Suprapubic skin (tissue), 4 donors: ENCODE measurements around the gene BATF. TPM values are rescaled to one million over a fixed set of nuclear protein-coding genes. Genes with fewer than 3 reads are reported as not detected.

ENCODE experiments used
- DNase-seq, 2 donors: peaks; one replicate each; pipeline ENCODE4 v3.0.0-alpha.2; 2019; ENCODE audit warnings: low spot score in 2 of 2
- H3K27ac ChIP-seq: fragments of 200-600 bp; sonication (generic); one replicate; pipeline ENCODE4 v1.5.1; 2019
- H3K27me3 ChIP-seq: fragments of 200-600 bp; sonication (generic); one replicate; pipeline ENCODE4 v1.5.1; 2019
- H3K36me3 ChIP-seq: fragments of 200-600 bp; sonication (generic); one replicate; pipeline ENCODE4 v1.5.1; 2019
- H3K4me1 ChIP-seq: fragments of 200-600 bp; sonication (generic); one replicate; pipeline ENCODE4 v1.5.1; 2019
- H3K4me3 ChIP-seq: fragments of 200-600 bp; sonication (generic); one replicate; pipeline ENCODE4 v1.5.1; 2019; ENCODE audit warnings: mild to moderate bottlenecking
- H3K9me3 ChIP-seq: fragments of 200-600 bp; sonication (generic); one replicate; pipeline ENCODE4 v1.5.1; 2019
- EP300 ChIP-seq: sonication (generic); formaldehyde crosslinking; IDR thresholded peaks from one replicate; pipeline ENCODE4 v1.6.1; 2017; ENCODE audit warnings: antibody characterized with exemption
- POLR2A ChIP-seq, 2 donors: fragments of 450-650 bp; IDR thresholded peaks; one replicate each; pipeline ENCODE4 v1.6.1; 2017; ENCODE audit warnings: antibody characterized with exemption in 2 of 2, mild to moderate bottlenecking in 2 of 2, moderate library complexity in 2 of 2
- POLR2AphosphoS5 ChIP-seq, 3 donors: sonication (generic); formaldehyde crosslinking; IDR thresholded peaks; one replicate each; pipeline ENCODE4 v1.6.1; 2017; ENCODE audit warnings: antibody characterized with exemption in 3 of 3
- WGBS: methylation state at CpG from one replicate; pipeline ENCODE4 v1.1.5; 2018; 5-methylcytosine and 5-hydroxymethylcytosine counted together
- total RNA-seq, 4 donors: library from RNA; depleted of rRNA; stranded (reverse); fragments of >200 nt; gene quantifications; one replicate each; pipeline ENCODE4 v1.1.0, GENCODE V29; 2016
- TF ChIP-seq, protein P1 (sequence below), 2 donors: fragments of 200-600 bp in 1 of 2; fragments of 450-650 bp in 1 of 2; sonication (generic) in 1 of 2; IDR thresholded peaks; one replicate each; pipeline ENCODE4 v1.5.1; 2016 to 2019; ENCODE audit warnings: antibody characterized with exemption in 2 of 2, mild to moderate bottlenecking in 1 of 2, moderate library complexity in 1 of 2

BATF gene
- total RNA-seq, 4 donors from 2014 or later, result 1.1 to 4.2 (median 1.1) TPM; not detected in 1

DNA sequence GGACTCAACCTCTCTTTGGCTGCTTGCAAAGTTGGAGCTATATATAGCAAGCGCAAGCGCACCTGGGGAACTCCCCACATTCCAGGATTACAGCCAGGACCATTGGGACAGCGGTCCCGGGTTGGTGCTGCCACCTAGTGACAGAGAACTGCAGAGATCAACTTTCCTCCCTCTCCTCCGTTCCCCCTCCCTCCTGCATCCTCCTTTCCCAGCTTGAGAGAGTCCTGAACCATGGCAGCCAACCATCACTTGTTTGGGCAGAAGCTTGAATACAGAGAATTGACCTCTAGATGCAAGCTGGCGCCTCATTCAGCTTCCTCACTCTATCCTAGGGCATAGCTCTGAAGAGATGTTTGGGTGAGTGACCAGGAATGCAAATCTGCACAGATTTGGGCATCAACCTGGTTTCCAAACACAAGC is 38.8 kb downstream of the BATF start:
- no peak overlapping the region for H3K27ac ChIP-seq
- 0% methylated on average over 6 of the region's 6 CpGs for WGBS
- no peak for TF ChIP-seq EP300
- TF ChIP-seq POLR2A (IDR thresholded peaks at IDR 0.05), result no peak
- TF ChIP-seq POLR2AphosphoS5 (IDR thresholded peaks at IDR 0.05), result no peak
- TF ChIP-seq, protein P1, sequence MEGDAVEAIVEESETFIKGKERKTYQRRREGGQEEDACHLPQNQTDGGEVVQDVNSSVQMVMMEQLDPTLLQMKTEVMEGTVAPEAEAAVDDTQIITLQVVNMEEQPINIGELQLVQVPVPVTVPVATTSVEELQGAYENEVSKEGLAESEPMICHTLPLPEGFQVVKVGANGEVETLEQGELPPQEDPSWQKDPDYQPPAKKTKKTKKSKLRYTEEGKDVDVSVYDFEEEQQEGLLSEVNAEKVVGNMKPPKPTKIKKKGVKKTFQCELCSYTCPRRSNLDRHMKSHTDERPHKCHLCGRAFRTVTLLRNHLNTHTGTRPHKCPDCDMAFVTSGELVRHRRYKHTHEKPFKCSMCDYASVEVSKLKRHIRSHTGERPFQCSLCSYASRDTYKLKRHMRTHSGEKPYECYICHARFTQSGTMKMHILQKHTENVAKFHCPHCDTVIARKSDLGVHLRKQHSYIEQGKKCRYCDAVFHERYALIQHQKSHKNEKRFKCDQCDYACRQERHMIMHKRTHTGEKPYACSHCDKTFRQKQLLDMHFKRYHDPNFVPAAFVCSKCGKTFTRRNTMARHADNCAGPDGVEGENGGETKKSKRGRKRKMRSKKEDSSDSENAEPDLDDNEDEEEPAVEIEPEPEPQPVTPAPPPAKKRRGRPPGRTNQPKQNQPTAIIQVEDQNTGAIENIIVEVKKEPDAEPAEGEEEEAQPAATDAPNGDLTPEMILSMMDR (IDR thresholded peaks at IDR 0.05), result peak; percentile 60 to 89
- H3K4me3 ChIP-seq, result no peak overlapping the region
- no peaks in the 10 kb centered on the region for H3K36me3 ChIP-seq
- peaks cover 17% of the 10 kb centered on the region for H3K4me1 ChIP-seq
- H3K27me3 ChIP-seq, result peaks cover 3% of the 10 kb centered on the region
- no peaks in the 10 kb centered on the region for H3K9me3 ChIP-seq
- DNase-seq, result peak in 1 of 2 donors; percentile 82

DNA sequence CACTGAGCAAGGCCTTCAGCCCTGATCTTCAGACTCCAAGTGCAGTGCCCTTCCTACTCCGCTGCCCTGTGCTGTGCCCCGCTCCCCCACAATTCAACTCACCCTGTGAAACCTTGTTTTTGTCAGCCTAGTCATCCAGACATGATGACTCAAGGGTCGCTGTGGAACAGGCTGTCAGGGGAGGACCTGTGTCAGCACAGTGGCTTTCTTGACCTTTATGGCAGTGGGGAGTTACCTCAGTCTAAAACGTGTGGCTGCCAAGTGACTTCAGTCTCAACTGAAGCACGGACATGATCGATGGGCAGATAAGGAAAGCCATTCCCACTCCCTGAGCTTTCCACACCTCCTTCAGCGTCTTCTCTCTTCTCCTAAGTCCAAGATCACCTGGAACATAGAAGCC is 39.8 kb downstream of the BATF start:
- Histone ChIP-seq H3K4me1 (peaks cover 17% of the 10 kb centered on the region), H3K36me3 (no peaks in the 10 kb centered on the region), H3K27me3 (peaks cover 3% of the 10 kb centered on the region), H3K27ac (no peak overlapping the region), H3K9me3 (no peaks in the 10 kb centered on the region), H3K4me3 (no peak overlapping the region)
- DNase-seq, result no peak
- TF ChIP-seq EP300 (no peak), POLR2A (IDR thresholded peaks at IDR 0.05) (no peak), POLR2AphosphoS5 (IDR thresholded peaks at IDR 0.05) (no peak)
- TF ChIP-seq, protein P1 (IDR thresholded peaks at IDR 0.05), result no peak
- WGBS, result 59% methylated on average over 7 of the region's 7 CpGs

DNA sequence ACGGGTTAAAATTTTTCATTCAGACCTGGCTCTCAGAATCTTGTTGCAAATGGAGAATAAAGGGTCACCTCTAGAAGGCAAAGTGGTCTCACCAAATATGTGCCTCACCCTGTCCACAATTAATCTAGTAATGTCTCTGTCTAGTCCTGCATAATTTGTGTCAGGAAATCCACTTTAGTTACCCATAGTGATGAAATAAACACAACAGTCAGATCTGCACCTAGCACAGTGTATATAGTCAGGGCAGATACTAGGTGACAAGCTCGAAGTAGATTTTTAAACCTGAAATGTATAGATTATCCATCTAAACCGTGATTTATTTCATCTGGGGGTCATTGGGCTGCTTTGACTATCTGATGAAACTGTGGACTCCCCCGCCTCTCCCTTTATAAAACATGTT is 40.2 kb downstream of the BATF start:
- TF ChIP-seq EP300 (no peak), POLR2AphosphoS5 (IDR thresholded peaks at IDR 0.05) (no peak), POLR2A (IDR thresholded peaks at IDR 0.05) (no peak)
- TF ChIP-seq, protein P1 (IDR thresholded peaks at IDR 0.05), result no peak
- no peak for DNase-seq
- H3K9me3 ChIP-seq, result no peaks in the 10 kb centered on the region
- 76% methylated on average over 4 of the region's 4 CpGs for WGBS
- no peaks in the 10 kb centered on the region for H3K36me3 ChIP-seq
- H3K4me1 ChIP-seq, result peaks cover 17% of the 10 kb centered on the region
- peaks cover 3% of the 10 kb centered on the region for H3K27me3 ChIP-seq
- H3K4me3 ChIP-seq, result no peak overlapping the region
- no peak overlapping the region for H3K27ac ChIP-seq

DNA sequence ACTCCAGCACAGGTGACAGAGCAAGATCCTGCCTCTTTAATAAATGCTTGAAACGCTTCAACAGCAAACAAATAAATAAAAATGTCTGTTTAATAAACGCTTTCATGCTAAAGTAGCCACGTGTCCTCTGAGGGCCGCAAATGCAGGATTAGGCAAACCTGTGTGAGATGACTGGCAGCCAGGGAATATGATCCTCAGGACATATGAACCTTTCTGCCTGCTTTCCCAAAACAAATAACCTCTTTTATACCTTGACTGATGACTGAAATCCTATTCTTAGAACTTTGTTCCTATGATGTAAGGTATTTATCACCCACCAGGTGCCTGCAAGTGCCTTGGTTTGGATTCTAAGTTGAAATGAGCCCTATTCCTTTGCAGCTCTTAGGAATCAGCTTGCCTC is 41.7 kb downstream of the BATF start:
- Histone ChIP-seq H3K36me3 (no peaks in the 10 kb centered on the region), H3K9me3 (no peaks in the 10 kb centered on the region), H3K27me3 (peaks cover 3% of the 10 kb centered on the region), H3K27ac (no peak overlapping the region), H3K4me3 (no peak overlapping the region), H3K4me1 (peaks cover 17% of the 10 kb centered on the region)
- 76% methylated on average over 4 of the region's 4 CpGs for WGBS
- DNase-seq, result no peak
- no peak for TF ChIP-seq POLR2AphosphoS5 (IDR thresholded peaks at IDR 0.05)
- TF ChIP-seq EP300, result no peak
- TF ChIP-seq, protein P1 (IDR thresholded peaks at IDR 0.05), result no peak
- TF ChIP-seq POLR2A (IDR thresholded peaks at IDR 0.05), result no peak

DNA sequence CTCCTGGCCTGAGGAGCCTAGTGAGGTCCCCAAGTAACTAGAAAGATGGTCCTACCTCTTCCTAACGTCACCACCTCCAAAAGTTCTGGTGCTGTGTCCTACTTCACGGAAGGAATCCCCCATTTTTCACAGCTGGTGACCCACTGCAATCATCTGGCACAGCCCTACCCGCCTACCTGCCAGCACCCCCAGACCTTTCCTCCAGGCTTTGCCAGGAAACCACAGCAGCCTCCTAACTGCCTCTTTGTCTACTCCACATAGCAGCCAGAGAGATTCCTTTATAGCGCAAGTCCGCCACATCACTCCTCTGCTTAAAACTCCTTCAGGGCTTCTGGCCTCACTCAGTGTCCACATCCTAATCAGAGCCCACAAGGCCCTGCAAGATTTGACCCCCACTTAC is 42.8 kb downstream of the BATF start:
- H3K27me3 ChIP-seq, result peaks cover 3% of the 10 kb centered on the region
- H3K9me3 ChIP-seq, result no peaks in the 10 kb centered on the region
- TF ChIP-seq POLR2A (IDR thresholded peaks at IDR 0.05) (no peak), EP300 (no peak)
- TF ChIP-seq, protein P1 (IDR thresholded peaks at IDR 0.05), result no peak
- no peaks in the 10 kb centered on the region for H3K36me3 ChIP-seq
- H3K27ac ChIP-seq, result no peak overlapping the region
- H3K4me3 ChIP-seq, result no peak overlapping the region
- H3K4me1 ChIP-seq, result peaks cover 11% of the 10 kb centered on the region
- DNase-seq, result no peak
- 93% methylated on average over 5 of the region's 5 CpGs for WGBS
